ENCODE data around the gene MED17. TPM values are rescaled to one million over a fixed set of nuclear protein-coding genes. Genes with fewer than 3 reads are reported as not detected.
A peak's percentile ranks its signal among the peaks of the same experiment; 100 is the strongest.

MED17 gene
- total RNA-seq, 1 donor from 2014 or later = 30.8 TPM

DNA sequence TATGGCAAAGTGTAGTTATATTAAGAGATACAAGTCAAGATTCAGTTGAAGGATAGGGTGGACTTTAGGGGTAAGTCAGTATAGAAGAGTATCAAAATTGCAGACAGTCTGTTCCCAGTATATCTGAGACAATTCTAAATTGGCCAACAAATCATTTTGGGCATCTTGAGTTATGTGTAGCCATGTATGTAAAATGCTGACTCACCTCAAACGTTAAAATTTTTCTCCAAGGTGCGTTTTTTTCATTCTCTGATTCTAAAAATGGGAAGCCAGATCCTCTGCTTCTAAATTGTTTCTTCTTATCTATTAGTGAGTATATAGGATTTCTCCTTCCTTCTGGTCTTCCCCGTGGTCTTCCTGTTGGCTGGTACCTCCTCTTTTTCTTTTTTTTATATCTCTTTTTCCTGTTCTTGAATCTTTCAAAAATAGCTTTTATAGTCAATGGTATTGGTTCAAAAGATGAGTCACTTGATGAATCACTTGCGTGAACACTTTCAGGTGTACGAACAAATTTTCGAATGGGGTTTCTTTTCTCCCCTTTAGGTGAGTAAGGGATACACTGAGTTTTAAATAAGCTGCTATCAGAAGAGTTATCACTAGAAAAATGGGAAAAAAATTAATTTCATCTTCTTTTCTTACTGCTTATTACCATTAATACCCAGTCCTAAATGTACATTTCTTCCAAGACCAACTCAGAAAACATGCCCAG, 46.0 kb upstream of the MED17 start:
- no peaks in the 10 kb centered on the region for H3K27me3 ChIP-seq (ENCODE audit: low read depth)
- peaks cover 59% of the 10 kb centered on the region for H3K4me1 ChIP-seq
- intact Hi-C loops (cut with DNase I) = no loop called here
- no peaks in the 10 kb centered on the region for H3K9me3 ChIP-seq
- peaks cover 63% of the 10 kb centered on the region for H3K36me3 ChIP-seq
- H3K4me3 ChIP-seq = peak overlapping the region; percentile 84
- DNase-seq (no peak), ATAC-seq (no peak)
- no peak for TF ChIP-seq CTCF (IDR thresholded peaks at IDR 0.05)
- no peak overlapping the region for H3K27ac ChIP-seq

GRCh38 chr11:93738647-93739081, 45.4 kb upstream of the MED17 start:
- peaks cover 59% of the 10 kb centered on the region for H3K4me1 ChIP-seq
- ATAC-seq = no peak

DNA sequence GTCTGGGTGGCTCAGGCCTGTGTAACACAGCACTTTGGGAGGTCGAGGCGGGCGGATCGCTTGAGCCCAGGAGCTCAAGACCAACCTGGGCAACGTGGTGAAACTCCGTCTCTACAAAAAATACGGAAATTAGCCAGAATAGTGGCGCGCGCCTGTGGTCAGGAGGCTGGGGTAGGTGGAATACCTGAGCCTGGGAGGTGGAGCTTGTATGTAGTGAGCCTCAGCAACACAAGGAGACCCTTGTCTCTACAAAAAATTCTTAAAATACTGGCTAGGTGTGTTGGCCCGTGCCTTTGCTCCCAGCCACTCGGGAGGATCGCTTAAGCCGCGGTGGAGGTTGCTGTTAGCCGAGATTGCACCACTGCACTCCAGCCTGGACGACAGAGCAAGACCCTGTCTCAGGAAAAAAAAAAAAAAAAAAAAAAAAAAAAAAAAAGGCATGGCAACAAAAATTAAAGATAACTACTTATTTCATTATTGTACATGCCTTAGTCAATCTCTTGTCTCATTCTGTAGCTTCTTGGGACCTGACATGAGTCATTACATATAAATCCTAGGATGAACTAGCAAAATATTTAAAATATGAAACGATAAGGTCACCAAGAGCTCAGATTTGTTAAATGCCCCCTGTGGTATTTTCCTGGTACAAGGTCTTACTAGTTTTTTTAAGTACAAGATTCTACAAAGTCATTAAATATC, 43.9 kb upstream of the MED17 start:
- Histone ChIP-seq H3K27ac (peak overlapping the region; percentile 94), H3K9me3 (no peaks in the 10 kb centered on the region), H3K4me1 (peaks cover 51% of the 10 kb centered on the region), H3K4me3 (peak overlapping the region; percentile 84), H3K27me3 (ENCODE audit: low read depth) (no peaks in the 10 kb centered on the region), H3K36me3 (peaks cover 51% of the 10 kb centered on the region)
- ATAC-seq (peak in 1 of 2 donors; percentile 1), DNase-seq (peak; percentile 56)
- intact Hi-C loops (cut with DNase I) = no loop called here
- TF ChIP-seq CTCF (IDR thresholded peaks at IDR 0.05) = no peak

More at GRCh38 chr11:93738647-93739081, 45.4 kb upstream of the MED17 start:
- no peak for DNase-seq
- Histone ChIP-seq H3K36me3 (peaks cover 63% of the 10 kb centered on the region), H3K27ac (no peak overlapping the region), H3K9me3 (no peaks in the 10 kb centered on the region), H3K4me3 (peak overlapping the region; percentile 84), H3K27me3 (ENCODE audit: low read depth) (no peaks in the 10 kb centered on the region)
- intact Hi-C loops (cut with DNase I) = no loop called here
- TF ChIP-seq CTCF (IDR thresholded peaks at IDR 0.05) = no peak

GRCh38 chr11:93740730-93741093, 43.4 kb upstream of the MED17 start:
- no peaks in the 10 kb centered on the region for H3K27me3 ChIP-seq (ENCODE audit: low read depth)
- peak overlapping the region; percentile 94 for H3K27ac ChIP-seq
- TF ChIP-seq CTCF (IDR thresholded peaks at IDR 0.05) = no peak
- intact Hi-C loops (cut with DNase I) = no loop called here
- H3K9me3 ChIP-seq = no peaks in the 10 kb centered on the region
- DNase-seq (peak; percentile 77), ATAC-seq (peak; percentile 76 to 80)
- H3K4me3 ChIP-seq = peak overlapping the region; percentile 84
- peaks cover 53% of the 10 kb centered on the region for H3K4me1 ChIP-seq
- peaks cover 46% of the 10 kb centered on the region for H3K36me3 ChIP-seq

- peaks cover 40% of the 10 kb centered on the region for H3K36me3 ChIP-seq
- H3K4me1 ChIP-seq = peaks cover 58% of the 10 kb centered on the region
- H3K27me3 ChIP-seq (ENCODE audit: low read depth) = no peaks in the 10 kb centered on the region
- peak within 1 kb of the TSS; percentile 84 for H3K4me3 ChIP-seq
- peak within 1 kb of the TSS; percentile 94 for H3K27ac ChIP-seq
- TF ChIP-seq CTCF (IDR thresholded peaks at IDR 0.05) = peak; percentile 5
- ATAC-seq (peak; percentile 97 to 99), DNase-seq (peak; percentile 98)
- H3K9me3 ChIP-seq = no peaks in the 10 kb centered on the region
- intact Hi-C loops (cut with DNase I) = no loop called here
Measured at GRCh38 chr11:93741094-93741881, 42.8 kb upstream of the MED17 start, which contains the start of the genes C11orf54 and TAF1D. C11orf54 (plus strand) TSS chr11:93741672; CDS start chr11:93747394, 5,722 bp downstream. TAF1D (minus strand) TSS chr11:93741495; CDS start chr11:93739304, 2,191 bp downstream.

All from lower lobe of right lung (tissue), 2 donors.